ENCODE data around the gene NAPB.

Gene NAPB

DNA sequence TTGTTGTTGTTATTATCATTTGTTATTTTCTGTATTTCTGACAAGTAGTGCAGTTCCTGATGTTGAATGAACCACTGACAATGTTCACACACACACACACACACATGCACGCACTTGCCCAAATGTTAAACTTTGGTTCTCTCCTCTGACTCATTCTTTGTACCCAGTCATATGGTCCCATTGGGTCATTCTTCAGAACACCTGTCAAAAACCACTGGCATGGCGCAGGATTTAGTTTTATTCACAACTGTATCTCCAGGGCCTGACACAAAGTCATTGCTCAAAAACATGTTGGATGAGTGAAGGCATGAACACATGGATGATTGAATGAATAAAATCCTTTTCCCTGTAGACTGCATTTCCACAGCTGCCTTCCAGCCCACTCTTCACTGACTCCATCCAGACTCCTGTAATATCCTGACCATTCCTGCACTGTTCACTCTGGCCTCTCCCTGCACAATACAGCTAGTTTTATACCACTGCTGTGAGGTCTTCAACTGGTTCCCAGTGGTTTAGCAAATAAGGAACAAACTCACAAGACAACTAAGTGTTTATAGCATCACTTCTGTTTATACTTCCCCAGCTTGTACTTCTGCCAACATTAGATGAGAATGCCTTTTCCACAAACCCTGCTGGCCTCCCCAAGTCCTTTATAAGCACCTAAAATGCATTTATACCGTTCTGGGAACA lies 38.3 kb upstream of the NAPB start:
- Histone ChIP-seq H3K79me2 (ENCODE audit: insufficient read depth, low read length) (no peaks in the 10 kb centered on the region), H3K36me3 (ENCODE audit: insufficient read depth, low read length) (no peaks in the 10 kb centered on the region), H3K27me3 (ENCODE audit: insufficient read depth, low read length) (no peaks in the 10 kb centered on the region), H3K4me1 (ENCODE audit: insufficient read depth, low read length, severe bottlenecking) (no peaks in the 10 kb centered on the region), H3K4me2 (ENCODE audit: low read length) (no peak overlapping the region), H3K4me3 (ENCODE audit: low read depth, low read length, poor library complexity, severe bottlenecking) (no peak overlapping the region), H3K9ac (ENCODE audit: low read length) (no peak overlapping the region), H3K9me2 (ENCODE audit: low read depth, low read length) (no peaks in the 10 kb centered on the region), H4K20me1 (ENCODE audit: insufficient read depth, low read length) (no peaks in the 10 kb centered on the region), H3K9me3 (ENCODE audit: low read length) (no peaks in the 10 kb centered on the region), H3K27ac (ENCODE audit: low read depth, low read length, poor library complexity, severe bottlenecking) (no peak overlapping the region), H3F3A (ENCODE audit: insufficient read depth, low read length) (no peaks in the 10 kb centered on the region), H2AFZ (ENCODE audit: low read length) (no peak overlapping the region)
- no peak for TF ChIP-seq EZH2 (IDR thresholded peaks at IDR 0.05; ENCODE audit: borderline replicate concordance, low read length)
- TF ChIP-seq, protein P1, sequence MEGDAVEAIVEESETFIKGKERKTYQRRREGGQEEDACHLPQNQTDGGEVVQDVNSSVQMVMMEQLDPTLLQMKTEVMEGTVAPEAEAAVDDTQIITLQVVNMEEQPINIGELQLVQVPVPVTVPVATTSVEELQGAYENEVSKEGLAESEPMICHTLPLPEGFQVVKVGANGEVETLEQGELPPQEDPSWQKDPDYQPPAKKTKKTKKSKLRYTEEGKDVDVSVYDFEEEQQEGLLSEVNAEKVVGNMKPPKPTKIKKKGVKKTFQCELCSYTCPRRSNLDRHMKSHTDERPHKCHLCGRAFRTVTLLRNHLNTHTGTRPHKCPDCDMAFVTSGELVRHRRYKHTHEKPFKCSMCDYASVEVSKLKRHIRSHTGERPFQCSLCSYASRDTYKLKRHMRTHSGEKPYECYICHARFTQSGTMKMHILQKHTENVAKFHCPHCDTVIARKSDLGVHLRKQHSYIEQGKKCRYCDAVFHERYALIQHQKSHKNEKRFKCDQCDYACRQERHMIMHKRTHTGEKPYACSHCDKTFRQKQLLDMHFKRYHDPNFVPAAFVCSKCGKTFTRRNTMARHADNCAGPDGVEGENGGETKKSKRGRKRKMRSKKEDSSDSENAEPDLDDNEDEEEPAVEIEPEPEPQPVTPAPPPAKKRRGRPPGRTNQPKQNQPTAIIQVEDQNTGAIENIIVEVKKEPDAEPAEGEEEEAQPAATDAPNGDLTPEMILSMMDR (IDR thresholded peaks at IDR 0.05; ENCODE audit: low read length) = no peak

- no peaks in the 10 kb centered on the region for H3K27me3 ChIP-seq (ENCODE audit: insufficient read depth, low read length)
These were observed 35.6 kb upstream of the NAPB start for GRCh38 chr20:23456873-23457272.

DNA sequence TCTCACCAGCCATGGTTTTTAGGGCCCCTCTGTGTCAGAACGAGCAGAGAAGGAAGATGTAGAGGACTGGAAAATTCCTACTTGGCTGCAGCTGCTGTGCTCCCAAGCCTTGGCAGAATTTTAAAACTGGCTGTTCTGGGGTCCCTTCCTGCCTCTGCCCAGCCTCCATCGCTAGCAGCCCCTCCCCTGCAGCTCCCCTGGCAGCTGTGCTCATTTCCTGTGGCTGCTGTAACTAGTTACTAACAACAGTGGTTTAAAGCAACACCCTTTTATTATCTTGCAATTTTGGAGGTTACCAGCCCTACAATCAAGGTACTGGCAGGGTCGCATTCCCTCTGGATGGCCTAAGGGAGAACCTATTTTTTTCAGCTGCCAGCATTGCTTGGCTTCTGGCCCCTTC lies 35.1 kb upstream of the NAPB start:
- Histone ChIP-seq H3K9me3 (ENCODE audit: low read length) (no peaks in the 10 kb centered on the region), H2AFZ (ENCODE audit: low read length) (no peak overlapping the region), H3K27ac (ENCODE audit: low read depth, low read length, poor library complexity, severe bottlenecking) (no peak overlapping the region), H3K9ac (ENCODE audit: low read length) (no peak overlapping the region), H3K4me1 (ENCODE audit: insufficient read depth, low read length, severe bottlenecking) (no peaks in the 10 kb centered on the region), H3K4me3 (ENCODE audit: low read depth, low read length, poor library complexity, severe bottlenecking) (no peak overlapping the region), H4K20me1 (ENCODE audit: insufficient read depth, low read length) (no peaks in the 10 kb centered on the region), H3F3A (ENCODE audit: insufficient read depth, low read length) (no peaks in the 10 kb centered on the region), H3K4me2 (ENCODE audit: low read length) (no peak overlapping the region), H3K36me3 (ENCODE audit: insufficient read depth, low read length) (no peaks in the 10 kb centered on the region), H3K79me2 (ENCODE audit: insufficient read depth, low read length) (no peaks in the 10 kb centered on the region), H3K9me2 (ENCODE audit: low read depth, low read length) (no peaks in the 10 kb centered on the region), H3K27me3 (ENCODE audit: insufficient read depth, low read length) (no peaks in the 10 kb centered on the region)
- TF ChIP-seq, protein P1 (IDR thresholded peaks at IDR 0.05; ENCODE audit: low read length) = no peak
- no peak for TF ChIP-seq EZH2 (IDR thresholded peaks at IDR 0.05; ENCODE audit: borderline replicate concordance, low read length)

More at GRCh38 chr20:23456873-23457272, 35.6 kb upstream of the NAPB start:
- Histone ChIP-seq H2AFZ (ENCODE audit: low read length) (no peak overlapping the region), H3K36me3 (ENCODE audit: insufficient read depth, low read length) (no peaks in the 10 kb centered on the region), H3K4me2 (ENCODE audit: low read length) (no peak overlapping the region), H3K9me2 (ENCODE audit: low read depth, low read length) (no peaks in the 10 kb centered on the region), H3F3A (ENCODE audit: insufficient read depth, low read length) (no peaks in the 10 kb centered on the region), H4K20me1 (ENCODE audit: insufficient read depth, low read length) (no peaks in the 10 kb centered on the region), H3K4me1 (ENCODE audit: insufficient read depth, low read length, severe bottlenecking) (no peaks in the 10 kb centered on the region), H3K9ac (ENCODE audit: low read length) (no peak overlapping the region), H3K4me3 (ENCODE audit: low read depth, low read length, poor library complexity, severe bottlenecking) (no peak overlapping the region), H3K79me2 (ENCODE audit: insufficient read depth, low read length) (no peaks in the 10 kb centered on the region), H3K9me3 (ENCODE audit: low read length) (no peaks in the 10 kb centered on the region), H3K27ac (ENCODE audit: low read depth, low read length, poor library complexity, severe bottlenecking) (no peak overlapping the region)
- no peak for TF ChIP-seq EZH2 (IDR thresholded peaks at IDR 0.05; ENCODE audit: borderline replicate concordance, low read length)
- TF ChIP-seq, protein P1 (IDR thresholded peaks at IDR 0.05; ENCODE audit: low read length) = no peak
